ENCODE results near the gene PPT1. TPM values are rescaled to one million over a fixed set of nuclear protein-coding genes. Genes with fewer than 3 reads are reported as not detected.

The PPT1 gene
- total and polyA plus RNA-seq, 2 experiments from 2014 or later, result 67.4 to 202 TPM

- Mint-ChIP-seq H3K27me3 (ENCODE audit: insufficient read depth, low read depth, poor library complexity) (peaks cover 1% of the 10 kb centered on the region), H3K27ac (no peak overlapping the region), H3K36me3 (ENCODE audit: low read depth) (no peaks in the 10 kb centered on the region; the same call in 2 of the 3 replicates), H3K4me1 (peaks cover 4% of the 10 kb centered on the region; the same call in 1 of the 3 replicates), H3K4me3 (no peak overlapping the region), H3K9me3 (peaks cover 12% of the 10 kb centered on the region)
- no peaks in the 10 kb centered on the region for H4K20me1 ChIP-seq (replicated peaks; ENCODE audit: insufficient read depth)
- H3K4me1 ChIP-seq (ENCODE audit: insufficient read depth), result no peaks in the 10 kb centered on the region
- peaks cover 3% of the 10 kb centered on the region; the same call in 1 of the 2 replicates for H3K36me3 ChIP-seq (ENCODE audit: insufficient read depth)
- TF ChIP-seq, protein P1, sequence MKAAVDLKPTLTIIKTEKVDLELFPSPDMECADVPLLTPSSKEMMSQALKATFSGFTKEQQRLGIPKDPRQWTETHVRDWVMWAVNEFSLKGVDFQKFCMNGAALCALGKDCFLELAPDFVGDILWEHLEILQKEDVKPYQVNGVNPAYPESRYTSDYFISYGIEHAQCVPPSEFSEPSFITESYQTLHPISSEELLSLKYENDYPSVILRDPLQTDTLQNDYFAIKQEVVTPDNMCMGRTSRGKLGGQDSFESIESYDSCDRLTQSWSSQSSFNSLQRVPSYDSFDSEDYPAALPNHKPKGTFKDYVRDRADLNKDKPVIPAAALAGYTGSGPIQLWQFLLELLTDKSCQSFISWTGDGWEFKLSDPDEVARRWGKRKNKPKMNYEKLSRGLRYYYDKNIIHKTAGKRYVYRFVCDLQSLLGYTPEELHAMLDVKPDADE (IDR thresholded peaks at IDR 0.05), result no peak
- TF ChIP-seq EZH2 (IDR thresholded peaks at IDR 0.05; ENCODE audit: low read depth, unreplicated experiment) (no peak), NANOG (IDR thresholded peaks at IDR 0.05; ENCODE audit: borderline replicate concordance) (no peak), CTCF (conservative IDR thresholded peaks at IDR 0.05; ENCODE audit: low read depth in 2 of 2) (no peak), EZH2phosphoT487 (IDR thresholded peaks at IDR 0.05; ENCODE audit: unreplicated experiment) (no peak), JUNB (IDR thresholded peaks at IDR 0.05; ENCODE audit: unreplicated experiment) (no peak), CREB1 (CRISPR knock-in tag; IDR thresholded peaks at IDR 0.05; ENCODE audit: low read depth) (no peak), POLR2AphosphoS5 (IDR thresholded peaks at IDR 0.05; ENCODE audit: low read depth) (no peak), ZNF331 (CRISPR knock-in tag; IDR thresholded peaks at IDR 0.05; ENCODE audit: low read depth) (no peak), ZNF114 (CRISPR knock-in tag; IDR thresholded peaks at IDR 0.05) (no peak)
- TF ChIP-seq, protein P2, sequence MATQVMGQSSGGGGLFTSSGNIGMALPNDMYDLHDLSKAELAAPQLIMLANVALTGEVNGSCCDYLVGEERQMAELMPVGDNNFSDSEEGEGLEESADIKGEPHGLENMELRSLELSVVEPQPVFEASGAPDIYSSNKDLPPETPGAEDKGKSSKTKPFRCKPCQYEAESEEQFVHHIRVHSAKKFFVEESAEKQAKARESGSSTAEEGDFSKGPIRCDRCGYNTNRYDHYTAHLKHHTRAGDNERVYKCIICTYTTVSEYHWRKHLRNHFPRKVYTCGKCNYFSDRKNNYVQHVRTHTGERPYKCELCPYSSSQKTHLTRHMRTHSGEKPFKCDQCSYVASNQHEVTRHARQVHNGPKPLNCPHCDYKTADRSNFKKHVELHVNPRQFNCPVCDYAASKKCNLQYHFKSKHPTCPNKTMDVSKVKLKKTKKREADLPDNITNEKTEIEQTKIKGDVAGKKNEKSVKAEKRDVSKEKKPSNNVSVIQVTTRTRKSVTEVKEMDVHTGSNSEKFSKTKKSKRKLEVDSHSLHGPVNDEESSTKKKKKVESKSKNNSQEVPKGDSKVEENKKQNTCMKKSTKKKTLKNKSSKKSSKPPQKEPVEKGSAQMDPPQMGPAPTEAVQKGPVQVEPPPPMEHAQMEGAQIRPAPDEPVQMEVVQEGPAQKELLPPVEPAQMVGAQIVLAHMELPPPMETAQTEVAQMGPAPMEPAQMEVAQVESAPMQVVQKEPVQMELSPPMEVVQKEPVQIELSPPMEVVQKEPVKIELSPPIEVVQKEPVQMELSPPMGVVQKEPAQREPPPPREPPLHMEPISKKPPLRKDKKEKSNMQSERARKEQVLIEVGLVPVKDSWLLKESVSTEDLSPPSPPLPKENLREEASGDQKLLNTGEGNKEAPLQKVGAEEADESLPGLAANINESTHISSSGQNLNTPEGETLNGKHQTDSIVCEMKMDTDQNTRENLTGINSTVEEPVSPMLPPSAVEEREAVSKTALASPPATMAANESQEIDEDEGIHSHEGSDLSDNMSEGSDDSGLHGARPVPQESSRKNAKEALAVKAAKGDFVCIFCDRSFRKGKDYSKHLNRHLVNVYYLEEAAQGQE (IDR thresholded peaks at IDR 0.05; ENCODE audit: unreplicated experiment), result no peak
- TF ChIP-seq, protein P3, sequence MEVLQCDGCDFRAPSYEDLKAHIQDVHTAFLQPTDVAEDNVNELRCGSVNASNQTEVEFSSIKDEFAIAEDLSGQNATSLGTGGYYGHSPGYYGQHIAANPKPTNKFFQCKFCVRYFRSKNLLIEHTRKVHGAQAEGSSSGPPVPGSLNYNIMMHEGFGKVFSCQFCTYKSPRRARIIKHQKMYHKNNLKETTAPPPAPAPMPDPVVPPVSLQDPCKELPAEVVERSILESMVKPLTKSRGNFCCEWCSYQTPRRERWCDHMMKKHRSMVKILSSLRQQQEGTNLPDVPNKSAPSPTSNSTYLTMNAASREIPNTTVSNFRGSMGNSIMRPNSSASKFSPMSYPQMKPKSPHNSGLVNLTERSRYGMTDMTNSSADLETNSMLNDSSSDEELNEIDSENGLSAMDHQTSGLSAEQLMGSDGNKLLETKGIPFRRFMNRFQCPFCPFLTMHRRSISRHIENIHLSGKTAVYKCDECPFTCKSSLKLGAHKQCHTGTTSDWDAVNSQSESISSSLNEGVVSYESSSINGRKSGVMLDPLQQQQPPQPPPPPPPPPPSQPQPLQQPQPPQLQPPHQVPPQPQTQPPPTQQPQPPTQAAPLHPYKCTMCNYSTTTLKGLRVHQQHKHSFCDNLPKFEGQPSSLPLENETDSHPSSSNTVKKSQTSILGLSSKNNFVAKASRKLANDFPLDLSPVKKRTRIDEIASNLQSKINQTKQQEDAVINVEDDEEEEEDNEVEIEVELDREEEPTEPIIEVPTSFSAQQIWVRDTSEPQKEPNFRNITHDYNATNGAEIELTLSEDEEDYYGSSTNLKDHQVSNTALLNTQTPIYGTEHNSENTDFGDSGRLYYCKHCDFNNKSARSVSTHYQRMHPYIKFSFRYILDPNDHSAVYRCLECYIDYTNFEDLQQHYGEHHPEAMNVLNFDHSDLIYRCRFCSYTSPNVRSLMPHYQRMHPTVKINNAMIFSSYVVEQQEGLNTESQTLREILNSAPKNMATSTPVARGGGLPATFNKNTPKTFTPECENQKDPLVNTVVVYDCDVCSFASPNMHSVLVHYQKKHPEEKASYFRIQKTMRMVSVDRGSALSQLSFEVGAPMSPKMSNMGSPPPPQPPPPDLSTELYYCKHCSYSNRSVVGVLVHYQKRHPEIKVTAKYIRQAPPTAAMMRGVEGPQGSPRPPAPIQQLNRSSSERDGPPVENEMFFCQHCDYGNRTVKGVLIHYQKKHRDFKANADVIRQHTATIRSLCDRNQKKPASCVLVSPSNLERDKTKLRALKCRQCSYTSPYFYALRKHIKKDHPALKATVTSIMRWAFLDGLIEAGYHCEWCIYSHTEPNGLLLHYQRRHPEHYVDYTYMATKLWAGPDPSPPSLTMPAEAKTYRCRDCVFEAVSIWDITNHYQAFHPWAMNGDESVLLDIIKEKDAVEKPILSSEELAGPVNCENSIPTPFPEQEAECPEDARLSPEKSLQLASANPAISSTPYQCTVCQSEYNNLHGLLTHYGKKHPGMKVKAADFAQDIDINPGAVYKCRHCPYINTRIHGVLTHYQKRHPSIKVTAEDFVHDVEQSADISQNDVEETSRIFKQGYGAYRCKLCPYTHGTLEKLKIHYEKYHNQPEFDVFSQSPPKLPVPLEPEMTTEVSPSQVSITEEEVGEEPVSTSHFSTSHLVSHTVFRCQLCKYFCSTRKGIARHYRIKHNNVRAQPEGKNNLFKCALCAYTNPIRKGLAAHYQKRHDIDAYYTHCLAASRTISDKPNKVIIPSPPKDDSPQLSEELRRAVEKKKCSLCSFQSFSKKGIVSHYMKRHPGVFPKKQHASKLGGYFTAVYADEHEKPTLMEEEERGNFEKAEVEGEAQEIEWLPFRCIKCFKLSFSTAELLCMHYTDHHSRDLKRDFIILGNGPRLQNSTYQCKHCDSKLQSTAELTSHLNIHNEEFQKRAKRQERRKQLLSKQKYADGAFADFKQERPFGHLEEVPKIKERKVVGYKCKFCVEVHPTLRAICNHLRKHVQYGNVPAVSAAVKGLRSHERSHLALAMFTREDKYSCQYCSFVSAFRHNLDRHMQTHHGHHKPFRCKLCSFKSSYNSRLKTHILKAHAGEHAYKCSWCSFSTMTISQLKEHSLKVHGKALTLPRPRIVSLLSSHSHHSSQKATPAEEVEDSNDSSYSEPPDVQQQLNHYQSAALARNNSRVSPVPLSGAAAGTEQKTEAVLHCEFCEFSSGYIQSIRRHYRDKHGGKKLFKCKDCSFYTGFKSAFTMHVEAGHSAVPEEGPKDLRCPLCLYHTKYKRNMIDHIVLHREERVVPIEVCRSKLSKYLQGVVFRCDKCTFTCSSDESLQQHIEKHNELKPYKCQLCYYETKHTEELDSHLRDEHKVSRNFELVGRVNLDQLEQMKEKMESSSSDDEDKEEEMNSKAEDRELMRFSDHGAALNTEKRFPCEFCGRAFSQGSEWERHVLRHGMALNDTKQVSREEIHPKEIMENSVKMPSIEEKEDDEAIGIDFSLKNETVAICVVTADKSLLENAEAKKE (CRISPR knock-in tag; IDR thresholded peaks at IDR 0.05), result no peak
- H3K79me2 ChIP-seq (replicated peaks; ENCODE audit: insufficient read depth), result no peaks in the 10 kb centered on the region
- no peak overlapping the region for H2AFZ ChIP-seq
- ATAC-seq (no peak), DNase-seq (ENCODE audit: low spot score) (no peak)
- H3F3A ChIP-seq (replicated peaks; ENCODE audit: low read depth), result no peaks in the 10 kb centered on the region
- H3K4me3 ChIP-seq, result no peak overlapping the region
- H3K27me3 ChIP-seq (ENCODE audit: insufficient read depth), result no peaks in the 10 kb centered on the region
- H3K4me2 ChIP-seq, result no peak overlapping the region
- no peaks in the 10 kb centered on the region for H3K9me2 ChIP-seq (ENCODE audit: insufficient read depth)
- no peak overlapping the region for H3K27ac ChIP-seq (ENCODE audit: low read depth)
Measured at GRCh38 chr1:40027647-40028046, 69.4 kb downstream of the PPT1 start.
